Liver (tissue), 9 donors: ENCODE measurements around the gene HSD3B1. TPM values are rescaled to one million over a fixed set of nuclear protein-coding genes. Genes with fewer than 3 reads are reported as not detected.

Experiments
- DNase-seq: peaks from one replicate; pipeline ENCODE4 v3.0.0-alpha.2; 2017; ENCODE audit warnings: low spot score
- H3K27ac ChIP-seq, 2 donors: one replicate each; pipeline ENCODE4 v1.7.0; 2013; ENCODE audit warnings: inconsistent platforms in 2 of 2, low read length in 2 of 2, control low read depth in 1 of 2, low read depth in 1 of 2, mild to moderate bottlenecking in 1 of 2
- H3K27me3 ChIP-seq, 4 donors: one replicate each; pipeline versions ENCODE4 v1.6.1 to v1.7.0; 2013; ENCODE audit warnings: low read length in 3 of 4, inconsistent platforms in 1 of 4, mild to moderate bottlenecking in 1 of 4, moderate library complexity in 1 of 4; ENCODE audit not compliant: control insufficient read depth in 4 of 4, insufficient read depth in 4 of 4
- H3K36me3 ChIP-seq, 4 donors: one replicate each; pipeline versions ENCODE4 v1.6.1 to v1.7.0; 2013; ENCODE audit warnings: low read length in 3 of 4, mild to moderate bottlenecking in 3 of 4, low read depth in 1 of 4, moderate library complexity in 1 of 4; ENCODE audit not compliant: control insufficient read depth in 4 of 4, insufficient read depth in 3 of 4
- H3K4me1 ChIP-seq, 4 donors: one replicate each; pipeline versions ENCODE4 v1.6.1 to v1.7.0; 2013; ENCODE audit warnings: low read length in 3 of 4, mild to moderate bottlenecking in 3 of 4, moderate library complexity in 1 of 4; ENCODE audit not compliant: control insufficient read depth in 4 of 4, insufficient read depth in 4 of 4
- H3K4me3 ChIP-seq, 3 donors: one replicate each; pipeline versions ENCODE4 v1.6.1 to v1.7.0; 2013; ENCODE audit warnings: low read length in 3 of 3, control low read depth in 1 of 3, low read depth in 1 of 3, mild to moderate bottlenecking in 1 of 3
- H3K9ac ChIP-seq, 2 donors: one replicate each; pipeline ENCODE4 v1.7.0; 2013; ENCODE audit warnings: low read length in 2 of 2, mild to moderate bottlenecking in 2 of 2, moderate library complexity in 2 of 2, control low read depth in 1 of 2, low read depth in 1 of 2
- H3K9me3 ChIP-seq, 4 donors: one replicate each; pipeline versions ENCODE4 v1.6.1 to v1.7.0; 2013; ENCODE audit warnings: low read length in 3 of 4; ENCODE audit not compliant: control insufficient read depth in 4 of 4
- ATF3 ChIP-seq: IDR thresholded peaks from 2 replicates; pipeline ENCODE4 v1.6.1; 2016; ENCODE audit warnings: antibody characterized with exemption
- CTCF ChIP-seq: fragments of 150-350 bp; IDR thresholded peaks from 2 replicates; pipeline ENCODE4 v1.5.1; 2017; ENCODE audit warnings: improper control_type of control experiment, low read depth, low read length; ENCODE audit not compliant: missing input control
- EGR1 ChIP-seq, 2 donors: IDR thresholded peaks; 2 replicates each; pipeline ENCODE4 v1.6.1; 2016 to 2018; ENCODE audit warnings: antibody characterized with exemption in 2 of 2, low read depth in 2 of 2
- FOXA1 ChIP-seq: IDR thresholded peaks from 2 replicates; pipeline ENCODE4 v1.6.1; 2016; ENCODE audit warnings: antibody characterized with exemption
- FOXA2 ChIP-seq: IDR thresholded peaks from 2 replicates; pipeline ENCODE4 v1.6.1; 2016; ENCODE audit warnings: antibody characterized with exemption
- GABPA ChIP-seq, 2 donors: IDR thresholded peaks in 1 of 2; conservative IDR thresholded peaks in 1 of 2; 2 replicates each; pipeline ENCODE4 v1.6.1; 2016; ENCODE audit warnings: antibody characterized with exemption in 2 of 2, mild to moderate bottlenecking in 1 of 2, moderate library complexity in 1 of 2
- HNF4A ChIP-seq, 2 donors: conservative IDR thresholded peaks; 2 replicates each; pipeline ENCODE4 v1.6.1; 2016; ENCODE audit warnings: antibody characterized with exemption in 2 of 2, mild to moderate bottlenecking in 2 of 2
- HNF4G ChIP-seq: IDR thresholded peaks from 2 replicates; pipeline ENCODE4 v1.6.1; 2016; ENCODE audit warnings: antibody characterized with exemption
- JUND ChIP-seq, 2 donors: IDR thresholded peaks; 2 replicates each; pipeline ENCODE4 v1.6.1; 2016; ENCODE audit warnings: antibody characterized with exemption in 2 of 2
- MAX ChIP-seq: IDR thresholded peaks from 2 replicates; pipeline ENCODE4 v1.6.1; 2016; ENCODE audit warnings: antibody characterized with exemption
- NR2F2 ChIP-seq: IDR thresholded peaks from 2 replicates; pipeline ENCODE4 v1.6.1; 2016; ENCODE audit warnings: antibody characterized with exemption
- RAD21 ChIP-seq, 2 donors: IDR thresholded peaks; 2 replicates each; pipeline ENCODE4 v1.6.1; 2016; ENCODE audit warnings: antibody characterized with exemption in 2 of 2, mild to moderate bottlenecking in 2 of 2
- REST ChIP-seq: IDR thresholded peaks from 2 replicates; pipeline ENCODE4 v1.6.1; 2016; ENCODE audit warnings: antibody characterized with exemption, mild to moderate bottlenecking
- RXRA ChIP-seq, 2 donors: IDR thresholded peaks; 2 replicates each; pipeline ENCODE4 v1.6.1; 2017 to 2018; ENCODE audit warnings: antibody characterized with exemption in 2 of 2, mild to moderate bottlenecking in 1 of 2
- SP1 ChIP-seq: IDR thresholded peaks from 2 replicates; pipeline ENCODE4 v1.6.1; 2018; ENCODE audit warnings: antibody characterized with exemption, mild to moderate bottlenecking
- TAF1 ChIP-seq: conservative IDR thresholded peaks from 2 replicates; pipeline ENCODE4 v1.6.1; 2016; ENCODE audit warnings: antibody characterized with exemption, mild to moderate bottlenecking
- YY1 ChIP-seq: IDR thresholded peaks from 2 replicates; pipeline ENCODE4 v1.6.1; 2016; ENCODE audit warnings: antibody characterized with exemption, mild to moderate bottlenecking
- ZBTB33 ChIP-seq: IDR thresholded peaks from 2 replicates; pipeline ENCODE4 v1.6.1; 2016; ENCODE audit warnings: antibody characterized with exemption
- polyA plus RNA-seq, 2 donors: library from polyadenylated mRNA; stranded (reverse) in 1 of 2; unstranded in 1 of 2; fragments of 200-250 nt in 1 of 2; fragments of >200 nt in 1 of 2; fragmentation: Nextera tagmentation in 1 of 2; extraction: Ambion mirVana in 1 of 2; gene quantifications; one replicate each; pipeline versions ENCODE4 v1.2.1 to v1.2.3, GENCODE V29; 2013 to 2015
- total RNA-seq, 2 donors: library from RNA; depleted of rRNA; stranded (reverse); fragments of >200 nt; gene quantifications; one replicate each; pipeline ENCODE4 v1.2.3, GENCODE V29; 2014
- donor health status: healthy.
- donor health status: healthy.
- donor health status: healthy.
- donor health status: healthy.
- donor health status: healthy.

The HSD3B1 gene
- total and polyA plus RNA-seq, 4 donors = 0.67 TPM; not detected in 3

GRCh38 chr1:119539636-119540035 is 32.6 kb downstream of the HSD3B1 start:
- no peak for DNase-seq
- H3K9me3 ChIP-seq = no peaks in the 10 kb centered on the region
- peak; percentile 22 for TF ChIP-seq ZBTB33
- no peak for TF ChIP-seq MAX
- no peak for TF ChIP-seq EGR1 (IDR thresholded peaks at IDR 0.05; ENCODE audit: low read depth in 2 of 2)
- TF ChIP-seq HNF4A (conservative IDR thresholded peaks at IDR 0.05) = peak; percentile 86 to 91
- no peak for TF ChIP-seq NR2F2
- peak; percentile 50 for TF ChIP-seq SP1
- no peak for TF ChIP-seq FOXA1
- TF ChIP-seq FOXA2 = no peak
- peak in 1 of 2 donors; percentile 36 for TF ChIP-seq RAD21 (IDR thresholded peaks at IDR 0.05)
- TF ChIP-seq HNF4G = peak; percentile 70
- TF ChIP-seq YY1 = peak; percentile 56
- TF ChIP-seq GABPA (IDR thresholded peaks at IDR 0.05 in 1 of 2, conservative IDR thresholded peaks at IDR 0.05 in 1 of 2) = no peak
- no peak for TF ChIP-seq REST
- peak; percentile 31 to 68 for TF ChIP-seq JUND (IDR thresholded peaks at IDR 0.05)
- peak; percentile 55 for TF ChIP-seq TAF1
- TF ChIP-seq CTCF = no peak
- no peak for TF ChIP-seq ATF3
- peak; percentile 65 to 73 for TF ChIP-seq RXRA (IDR thresholded peaks at IDR 0.05)
- no peak overlapping the region for H3K4me3 ChIP-seq
- no peaks in the 10 kb centered on the region for H3K36me3 ChIP-seq
- no peak overlapping the region for H3K9ac ChIP-seq
- H3K27ac ChIP-seq = no peak overlapping the region
- H3K4me1 ChIP-seq = peaks cover 16 to 62% (median 55%) of the 10 kb centered on the region in 4 donors
- no peaks in the 10 kb centered on the region for H3K27me3 ChIP-seq
